A172 (cell line): ENCODE measurements around the gene NEGR1. TPM values are rescaled to one million over a fixed set of nuclear protein-coding genes. Genes with fewer than 3 reads are reported as not detected.

Experiments
- DNase-seq: peaks from one replicate; pipeline ENCODE4 v3.0.0-alpha.2; 2015; ENCODE audit warnings: low spot score
- total RNA-seq: library from RNA; depleted of rRNA; stranded (reverse); fragments of >200 nt; shearing (Covaris generic); gene quantifications from 2 replicates; pipeline ENCODE4 v1.2.3, GENCODE V29; 2014

Gene NEGR1
- total RNA-seq, 1 experiment from 2014 or later, result 0.03 TPM

GRCh38 chr1:71562298-71562697 lies 720.0 kb downstream of the NEGR1 start:
- no peak for DNase-seq

GRCh38 chr1:71561729-71562128 lies 720.6 kb downstream of the NEGR1 start:
- DNase-seq, result peak; percentile 12

- DNase-seq, result no peak
These were observed 721.1 kb downstream of the NEGR1 start for GRCh38 chr1:71561206-71561605.

GRCh38 chr1:71559880-71560279 lies 722.5 kb downstream of the NEGR1 start:
- no peak for DNase-seq

- no peak for DNase-seq
These were observed 725.2 kb downstream of the NEGR1 start for GRCh38 chr1:71557138-71557537.

GRCh38 chr1:71548398-71548890 lies 733.9 kb downstream of the NEGR1 start:
- no peak for DNase-seq

GRCh38 chr1:71542155-71542554 lies 740.2 kb downstream of the NEGR1 start:
- DNase-seq, result no peak

- DNase-seq, result no peak
These were observed 748.4 kb downstream of the NEGR1 start for GRCh38 chr1:71533950-71534349.

GRCh38 chr1:71532343-71532742 lies 750.0 kb downstream of the NEGR1 start:
- DNase-seq, result no peak

GRCh38 chr1:71526824-71527223 lies 755.5 kb downstream of the NEGR1 start:
- DNase-seq, result no peak

GRCh38 chr1:71522721-71523120 lies 759.6 kb downstream of the NEGR1 start:
- DNase-seq, result no peak

- DNase-seq, result peak; percentile 8
These were observed 760.6 kb downstream of the NEGR1 start for GRCh38 chr1:71521655-71522264.

- no peak for DNase-seq
These were observed 770.8 kb downstream of the NEGR1 start for GRCh38 chr1:71511505-71511904.

- DNase-seq, result no peak
These were observed 771.6 kb downstream of the NEGR1 start for GRCh38 chr1:71510725-71511124.

GRCh38 chr1:71509051-71509595 lies 773.2 kb downstream of the NEGR1 start:
- DNase-seq, result no peak

GRCh38 chr1:71502006-71502405 lies 780.3 kb downstream of the NEGR1 start:
- DNase-seq, result no peak

GRCh38 chr1:71498542-71498941 lies 783.8 kb downstream of the NEGR1 start:
- no peak for DNase-seq

GRCh38 chr1:71494163-71494562 lies 788.2 kb downstream of the NEGR1 start:
- no peak for DNase-seq

- DNase-seq, result no peak
These were observed 789.9 kb downstream of the NEGR1 start for GRCh38 chr1:71492298-71493041.

GRCh38 chr1:71490432-71490831 lies 791.9 kb downstream of the NEGR1 start:
- DNase-seq, result peak; percentile 21

- no peak for DNase-seq
These were observed 793.6 kb downstream of the NEGR1 start for GRCh38 chr1:71488555-71489252.

- DNase-seq, result no peak
These were observed 809.0 kb downstream of the NEGR1 start for GRCh38 chr1:71473331-71473730.
